H9 (cell line): ENCODE results near the gene HSD11B1L. TPM values are rescaled to one million over a fixed set of nuclear protein-coding genes. Genes with fewer than 3 reads are reported as not detected.

Source experiments
- DNase-seq: peaks from one replicate; pipeline ENCODE4 v3.0.0-alpha.2; 2017
- H2AFZ ChIP-seq: one replicate; pipeline ENCODE4 v1.6.1; 2013; ENCODE audit warnings: mild to moderate bottlenecking, low read length, control low read depth, moderate library complexity
- H2AK5ac ChIP-seq: 2 replicates; pipeline ENCODE4 v1.6.1; 2013; ENCODE audit warnings: low read length, control low read depth, mixed read lengths; ENCODE audit not compliant: insufficient read length
- H2BK120ac ChIP-seq: one replicate; pipeline ENCODE4 v1.6.1; 2013; ENCODE audit warnings: low read depth, mild to moderate bottlenecking, low read length, control low read depth, inconsistent platforms; ENCODE audit not compliant: poor library complexity, severe bottlenecking
- H2BK12ac ChIP-seq: 2 replicates; pipeline ENCODE4 v1.6.1; 2013; ENCODE audit warnings: low read length, control low read depth, mixed read lengths, low read depth; ENCODE audit not compliant: insufficient read length
- H2BK15ac ChIP-seq: 2 replicates; pipeline ENCODE4 v1.6.1; 2013; ENCODE audit warnings: low read depth, low read length, control low read depth
- H2BK20ac ChIP-seq: one replicate; pipeline ENCODE4 v1.6.1; 2013; ENCODE audit warnings: low read depth, mild to moderate bottlenecking, low read length, control low read depth, inconsistent platforms; ENCODE audit not compliant: poor library complexity, severe bottlenecking
- H2BK5ac ChIP-seq: 2 replicates; pipeline ENCODE4 v1.6.1; 2013; ENCODE audit warnings: low read length, control low read depth, mixed read lengths; ENCODE audit not compliant: insufficient read length
- H3K14ac ChIP-seq: 2 replicates; pipeline ENCODE4 v1.6.1; 2013; ENCODE audit warnings: low read length, control low read depth; ENCODE audit not compliant: insufficient read depth
- H3K18ac ChIP-seq: 2 replicates; pipeline ENCODE4 v1.6.1; 2013; ENCODE audit warnings: low read depth, mild to moderate bottlenecking, mixed read lengths, low read length, control low read depth; ENCODE audit not compliant: insufficient read length
- H3K23ac ChIP-seq: 2 replicates; pipeline ENCODE4 v1.6.1; 2013; ENCODE audit warnings: low read length, control low read depth, mixed read lengths, low read depth; ENCODE audit not compliant: insufficient read length
- H3K23me2 ChIP-seq: 2 replicates; pipeline ENCODE4 v1.6.1; 2013; ENCODE audit warnings: low read depth, mild to moderate bottlenecking, mixed read lengths, low read length, control low read depth; ENCODE audit not compliant: insufficient read length, poor library complexity, severe bottlenecking
- H3K27ac ChIP-seq: 2 replicates; pipeline ENCODE4 v1.5.1; 2013; ENCODE audit warnings: low read length, control low read depth, mixed read lengths, low read depth; ENCODE audit not compliant: insufficient read length
- H3K27me3 ChIP-seq: 2 replicates; pipeline ENCODE4 v1.6.1; 2013; ENCODE audit warnings: low read length, control low read depth, inconsistent platforms; ENCODE audit not compliant: insufficient read depth
- H3K4ac ChIP-seq: 2 replicates; pipeline ENCODE4 v1.6.1; 2013; ENCODE audit warnings: low read depth, mild to moderate bottlenecking, control low read depth, inconsistent platforms, low read length, moderate library complexity
- H3K4me1 ChIP-seq: 2 replicates; pipeline ENCODE4 v1.6.1; 2013; ENCODE audit warnings: low read length, control low read depth, inconsistent platforms; ENCODE audit not compliant: insufficient read depth
- H3K4me2 ChIP-seq: 2 replicates; pipeline ENCODE4 v1.6.1; 2013; ENCODE audit warnings: low read length, control low read depth, mixed read lengths; ENCODE audit not compliant: insufficient read length, insufficient read depth
- H3K56ac ChIP-seq: 2 replicates; pipeline ENCODE4 v1.6.1; 2013; ENCODE audit warnings: low read depth, mild to moderate bottlenecking, mixed read lengths, low read length, control low read depth; ENCODE audit not compliant: insufficient read length
- H3K79me1 ChIP-seq: 2 replicates; pipeline ENCODE4 v1.6.1; 2013; ENCODE audit warnings: low read depth, mild to moderate bottlenecking, moderate library complexity, low read length, control low read depth, inconsistent platforms; ENCODE audit not compliant: insufficient read depth, poor library complexity, severe bottlenecking
- H3K79me2 ChIP-seq: 2 replicates; pipeline ENCODE4 v1.6.1; 2013; ENCODE audit warnings: low read length, control low read depth, inconsistent platforms; ENCODE audit not compliant: insufficient read depth
- H3K9ac ChIP-seq: 2 replicates; pipeline ENCODE4 v1.6.1; 2013; ENCODE audit warnings: low read length, control low read depth, mixed read lengths; ENCODE audit not compliant: insufficient read length; ENCODE audit errors: extremely low read depth
- H3K9me3 ChIP-seq: one replicate; pipeline ENCODE4 v1.6.1; 2013; ENCODE audit warnings: low read depth, low read length, inconsistent platforms; ENCODE audit not compliant: control insufficient read depth
- H3T11ph ChIP-seq: one replicate; pipeline ENCODE4 v1.6.1; 2013; ENCODE audit warnings: mild to moderate bottlenecking, low read length, control low read depth, inconsistent platforms
- H4K20me1 ChIP-seq: one replicate; pipeline ENCODE4 v1.6.1; 2013; ENCODE audit not compliant: control insufficient read depth, insufficient read length, insufficient read depth
- H4K5ac ChIP-seq: 2 replicates; pipeline ENCODE4 v1.6.1; 2013; ENCODE audit warnings: low read depth, mild to moderate bottlenecking, mixed read lengths, low read length, control low read depth; ENCODE audit not compliant: insufficient read length
- H4K8ac ChIP-seq: replicated peaks from 2 replicates; pipeline ENCODE4 v1.6.1; 2013; ENCODE audit warnings: low read length, control low read depth, mixed read lengths, low read depth; ENCODE audit not compliant: insufficient read length
- H4K91ac ChIP-seq: 2 replicates; pipeline ENCODE4 v1.6.1; 2013; ENCODE audit warnings: low read depth, mild to moderate bottlenecking, moderate library complexity, mixed read lengths, low read length, control low read depth; ENCODE audit not compliant: insufficient read length
- H3K27ac Mint-ChIP-seq, 3 experiments: 2 replicates in 2 of 3; 3 replicates in 1 of 3; pipeline ENCODE4 v1.8.0; 2020 to 2021; ENCODE audit warnings: mixed read lengths in 3 of 3, mild to moderate bottlenecking in 1 of 3, moderate library complexity in 1 of 3
- H3K27me3 Mint-ChIP-seq: 2 replicates; pipeline ENCODE4 v1.8.0; 2021; ENCODE audit warnings: low read depth, mild to moderate bottlenecking, moderate library complexity, mixed read lengths
- H3K36me3 Mint-ChIP-seq, 3 experiments: 2 replicates in 2 of 3; 3 replicates in 1 of 3; pipeline ENCODE4 v1.8.0; 2020 to 2021; ENCODE audit warnings: low read depth in 3 of 3, mixed read lengths in 3 of 3; ENCODE audit not compliant: insufficient read depth in 1 of 3
- H3K4me1 Mint-ChIP-seq, 2 experiments: 2 replicates each; pipeline ENCODE4 v1.8.0; 2020; ENCODE audit warnings: mixed read lengths in 2 of 2
- H3K4me3 Mint-ChIP-seq, 2 experiments: 2 replicates in 1 of 2; 3 replicates in 1 of 2; pipeline ENCODE4 v1.8.0; 2020 to 2021; ENCODE audit warnings: mild to moderate bottlenecking in 2 of 2, mixed read lengths in 2 of 2, moderate library complexity in 1 of 2
- H3K9me3 Mint-ChIP-seq, 2 experiments: 2 replicates in 1 of 2; 3 replicates in 1 of 2; pipeline ENCODE4 v1.8.0; 2020; ENCODE audit warnings: mild to moderate bottlenecking in 2 of 2, mixed read lengths in 2 of 2, moderate library complexity in 1 of 2
- CTCF ChIP-seq: fragments of 200-600 bp; sonication (generic); conservative IDR thresholded peaks from 3 replicates; pipeline ENCODE4 v1.8.0; 2021; ENCODE audit warnings: antibody characterized with exemption, mild to moderate bottlenecking
- WGBS: extraction: QIAGEN DNeasy Blood & Tissue Kit; methylation state at CpG from one replicate; pipeline ENCODE4 v1.1.7; 2013; ENCODE audit warnings: missing lambda C conversion rate, low lambda C conversion rate, mixed read lengths; ENCODE audit not compliant: insufficient read length; ENCODE audit errors: extremely low coverage; 5-methylcytosine and 5-hydroxymethylcytosine counted together
- total RNA-seq: library from RNA; stranded (reverse); gene quantifications from 2 replicates; pipeline ENCODE4 v1.2.1, GENCODE V29; 2021

Gene HSD11B1L
- total RNA-seq, 1 experiment from 2014 or later: 9.3 TPM

- no peaks in the 10 kb centered on the region for H3K4me1 ChIP-seq
- TF ChIP-seq CTCF: no peak
- H4K5ac ChIP-seq: no peak overlapping the region
- no peaks in the 10 kb centered on the region for H3K79me1 ChIP-seq
- H2BK12ac ChIP-seq: no peak overlapping the region
- no peak overlapping the region for H3K18ac ChIP-seq
- no CpG with 5 or more reads among the region's 38 CpGs for WGBS
- Mint-ChIP-seq H3K27ac (peak overlapping the region in 1 of 3 experiments; percentile 40; a peak in 1 of 7 replicates), H3K27me3 (peaks cover 4% of the 10 kb centered on the region; the same call in 1 of the 2 replicates), H3K4me3 (no peak overlapping the region), H3K4me1 (peaks cover 0 to 3% of the 10 kb centered on the region in 2 experiments; a peak in 1 of 4 replicates), H3K9me3 (peaks cover 3 to 12% of the 10 kb centered on the region in 2 experiments; a peak in 3 of 5 replicates), H3K36me3 (peaks cover 45 to 70% (median 60%) of the 10 kb centered on the region in 3 experiments)
- no peak overlapping the region for H4K91ac ChIP-seq
- no peak overlapping the region for H2BK20ac ChIP-seq
- H3K4ac ChIP-seq: no peak overlapping the region
- no peak overlapping the region for H3K56ac ChIP-seq
- H2BK120ac ChIP-seq: no peak overlapping the region
- no peaks in the 10 kb centered on the region for H4K20me1 ChIP-seq
- H3K79me2 ChIP-seq: no peaks in the 10 kb centered on the region
- DNase-seq: no peak
- no peaks in the 10 kb centered on the region for H3K23me2 ChIP-seq
- H3K23ac ChIP-seq: no peak overlapping the region
- no peak overlapping the region for H2BK5ac ChIP-seq
- H3K9me3 ChIP-seq: no peaks in the 10 kb centered on the region
- no peak overlapping the region for H3K27ac ChIP-seq
- no peak overlapping the region for H2BK15ac ChIP-seq
- no peak overlapping the region for H3K9ac ChIP-seq
- H2AK5ac ChIP-seq: no peak overlapping the region
- H3K14ac ChIP-seq: no peak overlapping the region
- no peak overlapping the region for H3K4me2 ChIP-seq
- no peak overlapping the region for H3T11ph ChIP-seq
- no peaks in the 10 kb centered on the region for H3K27me3 ChIP-seq
- H4K8ac ChIP-seq: no peak overlapping the region
- no peak overlapping the region for H2AFZ ChIP-seq
These were observed 18.0 kb downstream of the HSD11B1L start for GRCh38 chr19:5698635-5699422.
